ENCODE measurements around the gene PKDREJ. TPM values are rescaled to one million over a fixed set of nuclear protein-coding genes. Genes with fewer than 3 reads are reported as not detected.
A peak's percentile ranks its signal among the peaks of the same experiment; 100 is the strongest.

The PKDREJ gene
- total and polyA plus RNA-seq, 11 donors: 0.03 to 0.16 (median 0.08) TPM; not detected in 2

DNA sequence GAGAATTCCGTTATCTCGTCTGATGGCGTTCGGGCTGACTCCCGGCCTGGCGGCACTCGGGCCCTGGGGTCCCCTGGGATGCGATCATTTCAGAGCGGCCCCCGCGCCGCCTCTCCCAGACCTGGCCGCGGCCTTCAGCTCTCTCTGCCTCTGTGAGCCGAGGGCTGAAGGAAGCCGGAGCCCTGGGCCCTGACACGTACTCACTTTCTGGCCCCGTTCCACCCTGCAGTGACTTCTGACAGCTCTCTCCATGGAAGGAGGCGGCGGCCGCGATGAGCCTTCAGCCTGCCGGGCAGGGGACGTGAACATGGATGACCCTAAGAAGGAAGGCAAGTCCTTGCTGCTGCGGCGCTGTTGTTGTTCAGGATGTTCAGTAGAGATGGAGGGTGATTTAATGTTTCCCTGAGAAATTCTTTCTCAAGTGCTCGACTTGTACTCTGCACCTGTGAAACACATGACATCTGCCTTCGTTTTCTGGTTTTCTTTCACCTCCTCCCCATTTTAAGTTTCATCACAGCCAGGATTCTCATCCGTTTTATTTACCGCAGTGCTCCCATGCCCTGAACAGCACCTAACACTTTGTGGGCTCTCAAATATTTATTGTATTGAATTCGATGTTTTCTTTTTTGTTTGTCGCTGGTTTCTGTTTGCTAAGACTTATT is 34.1 kb upstream of the PKDREJ start:
- Histone ChIP-seq H3K36me3 (peaks cover 0 to 17% (median 14%) of the 10 kb centered on the region in 9 donors), H3K4me1 (peaks cover 0 to 36% (median 15%) of the 10 kb centered on the region in 12 donors), H3K4me3 (peak overlapping the region; percentile 21 to 74 (median 63)), H3K27ac (peak overlapping the region in 1 of 12 donors; percentile 85), H3K9me3 (peaks cover 0 to under 1% (median 0%) of the 10 kb centered on the region in 12 donors), H3K27me3 (no peaks in the 10 kb centered on the region)
- DNase-seq: no peak
- no peak for TF ChIP-seq CTCF (IDR thresholded peaks at IDR 0.05)
- TF ChIP-seq POLR2A (IDR thresholded peaks at IDR 0.05): no peak
- intact Hi-C loops (cut with DNase I): loop anchor here in 7 of 10 donors (2.0 to 5.0 kb wide), 6 partner anchors 30 to 175 kb away; partner anchors contain the start of genes CDPF1 (in 1 of the 7) and PPARA (in 1 of the 7)
- WGBS, 4 donors: 6 to 8% (median 8%) methylated on average over 24 to 32 of the region's 32 CpGs
- ATAC-seq: peak in 2 of 4 donors; percentile 1 to 4

- no peaks in the 10 kb centered on the region for H3K27me3 ChIP-seq
- H3K36me3 ChIP-seq: peaks cover 0 to 25% (median 20%) of the 10 kb centered on the region in 9 donors
- intact Hi-C loops (cut with DNase I): loop anchor here in 7 of 10 donors (1.0 to 5.0 kb wide), 7 partner anchors 30 to 174 kb away; partner anchors contain the start of genes CDPF1 (in 1 of the 7) and PPARA (in 1 of the 7)
- 1 to 2% (median 2%) methylated on average over 33 to 76 of the region's 76 CpGs for WGBS, 4 donors
- peak within 1 kb of the TSS; percentile 21 to 74 (median 63) for H3K4me3 ChIP-seq
- TF ChIP-seq CTCF (IDR thresholded peaks at IDR 0.05) (peak in 10 of 12 donors; percentile 4 to 61 (median 30)), POLR2A (IDR thresholded peaks at IDR 0.05) (peak in 1 of 2 donors; percentile 62)
- peak; percentile 97 to 99 (median 98) for ATAC-seq
- peaks cover 0 to 7% (median 0%) of the 10 kb centered on the region in 12 donors for H3K9me3 ChIP-seq
- H3K27ac ChIP-seq: peak within 1 kb of the TSS; percentile 85 to 99 (median 88)
- peak; percentile 97 to 100 (median 99) for DNase-seq
- H3K4me1 ChIP-seq: peaks cover 0 to 37% (median 15%) of the 10 kb centered on the region in 12 donors
These were observed 33.4 kb upstream of the PKDREJ start, which contains the start of gene GTSE1 for GRCh38 chr22:46296257-46297150. Gene GTSE1 (plus strand): TSS chr22:46296870. CDS start chr22:46297401, 531 bp downstream.

- ATAC-seq (no peak), DNase-seq (no peak)
- 62 to 76% (median 69%) methylated on average over 3 to 4 of the region's 4 CpGs for WGBS, 4 donors
- Histone ChIP-seq H3K4me1 (peaks cover 0 to 37% (median 16%) of the 10 kb centered on the region in 12 donors), H3K4me3 (peak overlapping the region in 8 of 12 donors; percentile 53 to 74 (median 63)), H3K27ac (peak overlapping the region in 10 of 12 donors; percentile 85 to 99 (median 88)), H3K27me3 (no peaks in the 10 kb centered on the region), H3K9me3 (peaks cover 0 to 7% (median 0%) of the 10 kb centered on the region in 12 donors), H3K36me3 (peaks cover 0 to 29% (median 20%) of the 10 kb centered on the region in 9 donors)
- TF ChIP-seq POLR2A (IDR thresholded peaks at IDR 0.05): no peak
- intact Hi-C loops (cut with DNase I): loop anchor here in 6 of 10 donors (5.0 kb wide), 5 partner anchors 38 to 173 kb away; partner anchors contain the start of genes CDPF1 (in 1 of the 6) and PPARA (in 1 of the 6)
These were observed 32.3 kb upstream of the PKDREJ start for GRCh38 chr22:46295277-46295971.

GRCh38 chr22:46294784-46295183 is 31.6 kb upstream of the PKDREJ start:
- TF ChIP-seq CTCF (IDR thresholded peaks at IDR 0.05) (no peak), POLR2A (IDR thresholded peaks at IDR 0.05) (no peak)
- H3K27ac ChIP-seq: no peak overlapping the region
- peaks cover 0 to 7% (median 0%) of the 10 kb centered on the region in 12 donors for H3K9me3 ChIP-seq
- DNase-seq (no peak), ATAC-seq (no peak)
- no peaks in the 10 kb centered on the region for H3K27me3 ChIP-seq
- no peak overlapping the region for H3K4me3 ChIP-seq
- 85 to 98% (median 93%) methylated on average over 2 of the region's 2 CpGs for WGBS, 4 donors
- H3K4me1 ChIP-seq: peaks cover 0 to 37% (median 17%) of the 10 kb centered on the region in 12 donors
- intact Hi-C loops (cut with DNase I): loop anchor here in 6 of 10 donors (5.0 kb wide), 6 partner anchors 37 to 172 kb away; partner anchors contain the start of genes CDPF1 (in 1 of the 6) and PPARA (in 1 of the 6)
- H3K36me3 ChIP-seq: peaks cover 0 to 30% (median 20%) of the 10 kb centered on the region in 9 donors
